MV-4-11 (cell line): ENCODE results near the gene SLA2.
"Not testable (repeated sequence)": the region's sequence is repeated elsewhere in the genome, so short reads cannot be mapped to it uniquely, and the experiment has no call there.

Experiments
- DNase-seq: peaks from one replicate; lab custom pipeline; 2025; lab: John Stamatoyannopoulos, UW

SLA2 gene

DNA sequence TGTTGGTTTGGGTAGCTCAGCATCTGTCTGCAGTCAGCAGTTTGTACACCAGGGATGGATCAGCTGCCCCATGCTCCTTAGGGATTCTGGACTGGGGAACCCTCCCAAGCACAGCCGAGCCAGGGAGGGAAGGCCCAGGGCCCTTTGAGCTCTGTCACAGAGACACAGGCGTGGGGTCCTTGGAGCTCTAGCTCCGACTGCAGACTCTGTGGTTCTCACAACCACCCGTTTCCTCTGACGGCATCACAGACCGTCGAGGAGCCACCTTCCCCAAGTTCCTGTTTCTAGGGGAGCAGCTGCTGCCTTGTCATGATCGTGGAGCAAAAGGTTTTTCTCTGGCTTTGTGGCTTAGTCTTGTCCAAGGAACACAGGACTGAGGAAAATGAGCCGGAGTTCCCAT is at the start of gene SLA2:
SLA2 (minus strand) TSS at position 199 of the 400 bp plus-strand sequence. CDS start 4,861 bp downstream, outside the sequence.
- DNase-seq: peak; percentile 83

DNA sequence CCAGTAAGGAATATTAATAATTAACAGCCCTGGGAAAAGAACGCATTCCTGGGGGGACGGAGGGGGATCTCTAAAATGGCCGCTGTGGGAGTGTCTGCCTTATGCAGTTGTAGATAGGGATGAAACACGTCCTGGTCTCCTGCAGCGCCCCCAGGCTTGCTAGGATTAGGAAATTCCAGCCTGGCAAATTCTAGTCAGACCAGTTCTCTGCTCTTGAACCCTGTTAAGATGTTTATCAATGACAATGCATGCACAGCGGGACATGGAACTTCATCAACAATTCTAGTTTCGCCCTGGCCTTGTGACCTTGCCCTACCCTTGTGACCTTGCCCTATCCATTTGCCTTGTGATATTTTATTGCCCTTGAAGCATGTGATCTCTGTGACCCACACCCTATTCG is 49.5 kb upstream of the SLA2 start:
- not testable (repeated sequence) for DNase-seq

DNA sequence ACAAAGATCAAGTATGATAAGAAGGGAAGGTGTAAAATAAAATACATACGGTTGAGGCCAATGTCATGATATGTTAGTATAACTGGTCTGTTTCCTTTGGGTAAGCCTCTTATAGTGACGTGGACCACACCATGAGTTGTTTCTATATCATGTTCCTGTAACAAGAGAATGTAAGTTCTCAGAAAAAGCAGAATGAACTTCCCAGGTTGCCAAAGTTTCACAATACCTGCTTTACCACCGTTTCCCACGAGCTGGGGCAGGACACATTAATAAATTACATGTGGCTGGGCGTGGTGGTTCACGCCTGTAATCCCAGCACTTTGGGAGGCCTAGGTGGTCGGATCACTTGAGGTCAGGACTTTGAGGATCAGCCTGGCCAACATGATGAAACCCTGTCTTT is 42.6 kb upstream of the SLA2 start:
- DNase-seq: no peak

DNA sequence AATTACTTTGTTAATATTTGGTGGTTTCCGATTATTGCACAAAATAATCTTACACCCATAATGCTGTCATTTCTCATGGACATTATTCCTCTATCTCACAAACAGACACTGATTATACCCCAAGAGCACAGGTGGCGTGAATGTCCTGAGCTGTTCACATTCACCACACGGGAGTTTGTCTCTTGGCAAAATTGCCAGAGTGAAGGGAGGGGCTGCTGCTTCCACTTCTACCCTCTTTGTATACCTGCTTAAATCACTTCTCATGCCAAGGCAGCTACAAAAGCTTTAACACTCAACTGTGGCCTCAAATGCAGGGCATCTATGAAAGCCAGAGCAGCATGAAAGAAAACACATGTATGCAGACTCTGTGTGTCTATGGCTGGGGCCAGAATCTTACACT is 41.9 kb upstream of the SLA2 start:
- no peak for DNase-seq

DNA sequence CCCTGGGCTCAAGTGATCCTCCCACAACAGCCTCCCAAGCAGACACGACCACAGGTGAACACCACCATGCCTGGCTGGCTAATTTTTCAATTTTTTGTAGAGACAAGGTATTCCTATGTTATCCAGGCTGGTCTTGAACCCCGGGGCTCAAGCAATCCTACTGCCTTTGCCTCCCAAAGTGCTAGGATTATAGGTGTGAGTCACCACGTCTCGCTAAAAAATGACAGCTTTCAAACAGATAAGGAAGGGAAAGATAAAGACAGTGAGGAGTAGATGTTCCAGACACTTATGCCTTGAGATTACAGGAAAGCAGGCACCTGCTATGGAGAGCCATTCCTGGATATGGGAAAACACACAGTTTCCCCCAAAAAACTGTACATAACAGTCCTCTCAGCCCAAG is 40.9 kb upstream of the SLA2 start:
- no peak for DNase-seq

DNA sequence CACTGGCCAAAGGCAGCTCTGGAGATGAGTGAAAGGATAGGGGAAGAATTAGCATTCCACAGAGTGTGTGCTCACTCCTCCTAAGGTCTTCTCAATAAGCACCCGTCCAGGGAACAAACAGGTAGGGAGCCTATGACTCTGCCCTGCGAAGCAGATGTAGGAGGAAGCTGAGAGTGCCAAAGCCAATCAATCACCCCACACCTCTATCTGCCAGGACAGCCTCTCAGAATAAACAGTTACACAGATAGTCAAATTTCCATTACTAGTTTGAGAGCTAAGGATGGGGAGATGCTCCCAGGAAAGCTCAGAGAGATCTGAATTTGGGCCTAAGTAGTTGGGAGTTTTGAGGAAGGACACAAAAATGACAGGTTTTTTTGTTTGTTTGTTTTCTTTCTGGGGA is 40.5 kb upstream of the SLA2 start:
- no peak for DNase-seq

DNA sequence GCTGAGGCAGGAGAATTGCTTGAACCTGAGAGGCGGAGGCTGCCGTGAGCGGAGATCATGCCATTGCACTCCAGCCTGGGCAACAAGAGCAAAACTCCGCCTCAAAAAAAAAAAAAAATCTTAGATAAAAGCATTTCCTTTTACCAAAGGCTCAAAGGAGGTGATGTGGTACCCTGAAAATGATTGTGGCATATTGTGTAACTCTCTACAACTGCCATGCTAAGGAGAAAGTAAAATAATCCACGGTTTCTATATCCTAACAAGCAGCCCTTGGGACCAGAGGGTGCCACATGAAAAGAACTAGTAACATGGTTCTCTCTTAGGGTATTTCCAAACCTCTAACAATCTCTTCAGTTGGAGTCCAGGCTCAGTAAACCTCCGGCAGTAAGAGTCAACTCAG is 38.8 kb upstream of the SLA2 start:
- peak; percentile 65 for DNase-seq

DNA sequence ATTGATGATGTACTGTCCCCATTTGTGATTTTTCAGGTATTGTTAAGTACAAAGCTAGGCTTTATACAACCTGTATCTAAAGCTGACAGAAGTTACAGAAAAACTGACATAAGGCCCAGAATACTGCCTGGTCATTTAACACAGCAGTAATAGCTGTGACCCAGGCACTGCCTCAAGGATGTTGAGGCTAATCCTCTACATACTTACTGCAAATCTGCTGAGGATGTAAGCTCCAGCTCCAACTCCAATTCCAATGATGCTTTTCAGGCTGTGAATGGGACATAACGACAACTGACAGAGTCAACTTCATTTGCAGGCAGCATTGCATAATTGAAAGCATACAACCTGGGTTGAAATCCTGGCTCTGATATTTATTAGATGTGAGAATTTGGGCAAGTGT is 36.3 kb upstream of the SLA2 start:
- no peak for DNase-seq

DNA sequence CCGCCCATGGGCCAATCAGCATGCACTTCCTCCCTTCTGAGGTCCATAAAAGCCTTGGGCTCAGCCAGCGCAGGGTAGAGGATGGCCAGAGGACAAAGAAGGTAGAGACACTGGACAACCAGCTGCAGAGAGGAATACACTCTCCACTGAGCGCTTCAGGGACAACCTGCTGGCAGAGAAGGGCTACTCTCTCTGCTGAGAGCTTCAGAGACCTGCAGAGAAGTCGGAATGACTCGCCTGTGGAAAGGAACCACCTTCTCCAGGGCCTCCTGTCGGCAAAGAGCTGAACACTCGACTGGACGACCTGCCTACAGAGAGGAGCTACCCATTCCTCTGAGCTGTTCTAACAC is 31.4 kb upstream of the SLA2 start:
- DNase-seq: no peak

GRCh38 chr20:36676701-36677421 is 30.9 kb upstream of the SLA2 start:
- DNase-seq: no peak

- DNase-seq: not testable (repeated sequence)
Measured at GRCh38 chr20:36675545-36675944, 29.5 kb upstream of the SLA2 start.

GRCh38 chr20:36672991-36673390 is 27.0 kb upstream of the SLA2 start:
- DNase-seq: no peak

GRCh38 chr20:36670665-36671357 is 24.8 kb upstream of the SLA2 start:
- DNase-seq: no peak

DNA sequence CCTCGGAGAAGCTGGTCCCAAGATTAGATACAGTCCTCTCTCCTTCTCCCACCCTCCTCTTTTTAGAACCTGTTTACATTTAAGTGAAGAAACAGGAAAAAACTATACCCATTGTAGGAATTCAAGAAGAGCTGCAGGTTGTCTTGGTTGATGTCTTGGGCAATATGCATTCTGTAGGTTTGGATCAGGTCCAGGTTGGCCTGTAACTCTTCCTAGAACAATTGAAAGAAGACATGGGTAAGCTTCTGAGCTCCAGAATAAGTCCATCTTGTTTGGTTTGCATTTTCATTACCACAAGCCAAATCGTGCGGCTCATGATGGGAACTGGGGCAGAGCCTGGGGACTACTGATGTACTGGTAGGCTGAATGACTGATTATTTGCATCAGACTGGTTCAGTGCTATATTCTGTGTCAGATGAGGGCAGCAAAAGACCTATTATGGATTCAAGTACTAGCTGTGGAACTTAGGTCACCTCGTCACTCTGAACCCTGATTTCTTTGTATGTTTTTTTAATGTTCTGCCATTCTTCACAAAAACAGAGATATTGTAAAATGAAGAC is 20.3 kb upstream of the SLA2 start:
- DNase-seq: peak; percentile 41

- peak; percentile 75 for DNase-seq
Measured at GRCh38 chr20:36663031-36663430, 17.0 kb upstream of the SLA2 start.

- DNase-seq: peak; percentile 82
Measured at GRCh38 chr20:36658300-36658699, 12.3 kb upstream of the SLA2 start.

- DNase-seq: no peak
Measured at GRCh38 chr20:36656733-36657132, 10.7 kb upstream of the SLA2 start.

DNA sequence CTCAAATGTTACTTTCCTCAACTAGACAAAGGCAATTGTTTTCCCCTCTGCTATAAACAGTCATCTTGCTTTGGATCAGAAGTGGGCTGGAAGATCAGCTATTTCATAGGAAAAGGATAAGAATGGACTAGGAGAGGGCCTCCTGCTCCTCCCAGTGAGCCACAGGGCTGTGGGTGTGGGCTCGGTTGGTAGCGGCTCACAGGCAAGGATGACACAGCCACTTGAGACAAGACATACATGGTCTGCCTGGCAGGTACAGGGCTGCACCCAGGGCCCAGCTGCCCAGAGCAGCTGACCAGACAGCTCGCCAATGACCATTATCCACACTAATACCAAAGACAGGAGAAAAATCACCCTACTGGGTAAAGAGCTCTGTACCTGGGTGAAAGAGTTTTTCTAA is 9.0 kb upstream of the SLA2 start:
- DNase-seq: no peak

DNA sequence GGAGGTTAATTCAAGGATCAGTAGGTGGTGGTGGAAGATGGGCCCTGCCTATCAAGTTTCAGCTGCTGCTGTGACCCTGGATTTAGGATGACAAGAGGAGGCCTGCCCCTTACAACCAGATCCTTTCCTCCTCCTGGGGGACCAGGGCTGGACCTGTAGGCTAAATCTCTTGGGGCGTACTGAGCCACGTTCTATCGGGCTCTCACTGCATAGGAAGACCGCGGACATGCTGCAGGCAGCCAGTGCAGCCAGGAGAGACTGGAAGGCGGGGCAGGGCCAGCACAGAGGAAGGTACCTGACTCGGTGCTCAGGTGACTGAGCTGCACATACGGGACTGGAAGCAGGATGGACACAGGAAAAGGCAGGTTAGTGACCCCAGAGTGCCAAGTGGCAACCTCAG is 8.5 kb upstream of the SLA2 start:
- no peak for DNase-seq

DNA sequence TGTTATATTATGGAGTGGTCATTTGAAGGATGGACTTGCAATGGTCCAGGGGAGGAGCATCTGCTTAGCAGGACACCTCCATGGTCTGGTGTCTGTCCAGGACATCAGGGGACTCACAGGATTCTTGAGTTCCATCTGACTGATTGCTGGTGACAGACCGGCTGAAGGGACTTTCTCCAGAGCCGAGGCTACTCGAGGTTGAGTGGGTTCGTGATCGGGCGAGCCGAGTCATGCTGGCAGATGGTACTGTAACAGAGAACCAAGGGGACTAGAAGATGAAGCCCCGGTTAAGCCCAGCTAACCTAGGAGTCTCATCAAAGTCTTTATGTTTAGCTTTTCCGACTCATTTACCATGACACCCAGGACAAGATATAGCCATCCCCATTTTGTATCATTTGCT is 7.5 kb upstream of the SLA2 start:
- no peak for DNase-seq

GRCh38 chr20:36647196-36648121 is 1.5 kb upstream of the SLA2 start:
- DNase-seq: no peak

DNA sequence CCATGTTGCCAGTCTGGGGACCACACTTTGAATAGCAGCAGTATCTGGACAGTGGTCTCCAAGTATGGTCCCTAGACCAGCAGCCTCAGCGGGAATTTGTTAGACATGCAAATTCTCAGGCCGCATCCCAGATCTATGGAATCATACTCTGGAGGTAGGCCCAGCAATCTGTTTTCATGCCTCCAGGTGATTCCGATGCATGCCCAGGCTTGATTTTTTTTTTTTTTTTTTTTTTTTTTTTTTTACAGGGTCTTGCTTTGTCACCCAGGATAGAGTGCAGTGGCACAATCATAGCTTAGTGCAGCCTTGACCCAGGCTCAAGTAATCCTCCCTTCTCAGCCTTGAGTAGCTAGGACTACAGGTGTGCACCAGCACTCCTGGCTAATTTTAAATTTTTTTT is 682 bp upstream of the SLA2 start:
- DNase-seq: no peak
